ENCODE results near the gene ASIC4. TPM values are rescaled to one million over a fixed set of nuclear protein-coding genes. Genes with fewer than 3 reads are reported as not detected.

ASIC4 gene
- total and polyA plus RNA-seq, 2 of the 13 experiments (the other 11 are each of a cell fraction or from before 2014, with no cell fraction given), result 0.03 TPM; not detected in 1

GRCh38 chr2:219512524-219513216, 1.6 kb upstream of the ASIC4 start (continued):
- TF ChIP-seq NFKBIZ (CRISPR knock-in tag; IDR thresholded peaks at IDR 0.05) (no peak), JUND (CRISPR knock-in tag; IDR thresholded peaks at IDR 0.05) (no peak), DR1 (CRISPR knock-in tag; IDR thresholded peaks at IDR 0.05) (no peak)
- TF ChIP-seq, protein P1, sequence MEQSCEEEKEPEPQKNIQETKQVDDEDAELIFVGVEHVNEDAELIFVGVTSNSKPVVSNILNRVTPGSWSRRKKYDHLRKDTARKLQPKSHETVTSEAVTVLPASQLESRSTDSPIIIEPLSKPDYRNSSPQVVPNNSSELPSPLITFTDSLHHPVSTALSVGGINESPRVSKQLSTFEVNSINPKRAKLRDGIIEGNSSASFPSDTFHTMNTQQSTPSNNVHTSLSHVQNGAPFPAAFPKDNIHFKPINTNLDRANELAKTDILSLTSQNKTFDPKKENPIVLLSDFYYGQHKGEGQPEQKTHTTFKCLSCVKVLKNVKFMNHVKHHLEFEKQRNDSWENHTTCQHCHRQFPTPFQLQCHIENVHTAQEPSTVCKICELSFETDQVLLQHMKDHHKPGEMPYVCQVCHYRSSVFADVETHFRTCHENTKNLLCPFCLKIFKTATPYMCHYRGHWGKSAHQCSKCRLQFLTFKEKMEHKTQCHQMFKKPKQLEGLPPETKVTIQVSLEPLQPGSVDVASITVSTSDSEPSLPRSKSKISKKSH (CRISPR knock-in tag; IDR thresholded peaks at IDR 0.05; ENCODE audit: borderline replicate concordance), result no peak

GRCh38 chr2:219513787-219514186, 495 bp upstream of the ASIC4 start:
- peaks cover 24 to 78% of the 10 kb centered on the region in 2 experiments for H3K27me3 ChIP-seq (ENCODE audit: control insufficient read depth in 1 of 2, insufficient read depth in 2 of 2, low read length in 2 of 2)
- H3K9me3 ChIP-seq (ENCODE audit: low read length), result no peaks in the 10 kb centered on the region
- H3K27ac ChIP-seq (ENCODE audit: extremely low read length, insufficient read depth, low read length), result no peak overlapping the region
- POLR2A ChIA-PET, result interaction anchor here (7.7 kb wide), 1 partner anchor 15 kb away, joined by 94 read pairs; the partner anchor contains the start of gene GMPPA
- H3K4me1 ChIP-seq (ENCODE audit: insufficient read depth, low read length), result peaks cover 43% of the 10 kb centered on the region
- 26% methylated on average over 3 of the region's 4 CpGs for WGBS (ENCODE audit: low lambda C conversion rate)
- TF ChIP-seq ZSCAN29 (CRISPR knock-in tag; conservative IDR thresholded peaks at IDR 0.05) (no peak), ZNF782 (CRISPR knock-in tag; IDR thresholded peaks at IDR 0.05; ENCODE audit: borderline replicate concordance) (no peak), HNRNPLL (IDR thresholded peaks at IDR 0.05; ENCODE audit: low read depth, low read length, poor library complexity, severe bottlenecking) (peak; percentile 1), EZH2 (conservative IDR thresholded peaks at IDR 0.05; ENCODE audit: low read depth, low read length) (peak; percentile 48; the same call in 1 of the 2 replicates)
- H3K4me3 ChIP-seq (replicated peaks in 1 of 3; ENCODE audit: insufficient read depth in 1 of 3, low read depth in 2 of 3, low read length in 3 of 3), result peak overlapping the region in 1 of 3 experiments; percentile 14; a peak in 1 of 6 replicates
- intact Hi-C loops (cut with micrococcal nuclease; ENCODE audit: unreplicated experiment) (no loop called here), in situ Hi-C loops (cut with HindIII; ENCODE audit: extremely low pct_ligation_motif_present, low pct_unique_long_range_greater_than_20kb) (no loop called here)
- peaks cover 11% of the 10 kb centered on the region; the same call in 1 of the 2 replicates for H4K20me1 ChIP-seq (ENCODE audit: insufficient read depth, low read length)
- DNase-seq (ENCODE audit: low spot score) (no peak), FAIRE-seq (no peak), ATAC-seq (no peak)
- BruUV-seq (replicated peaks), result no TSS peak
- H3K9ac ChIP-seq (ENCODE audit: insufficient read depth, low read depth, low read length), result no peak overlapping the region
- H3K36me3 ChIP-seq (replicated peaks in 1 of 2; ENCODE audit: control insufficient read depth in 1 of 2, insufficient read depth in 2 of 2, low read length in 2 of 2), result no peaks in the 10 kb centered on the region
- no peak overlapping the region for H2AFZ ChIP-seq (ENCODE audit: low read length)
- no peaks in the 10 kb centered on the region for H3K79me2 ChIP-seq (ENCODE audit: insufficient read depth, low read length)
- CTCF ChIA-PET (ENCODE audit: low intra/inter-chr PET ratio, low total read pairs), result no interaction called here
- no peak overlapping the region for H3K4me2 ChIP-seq (ENCODE audit: low read depth, low read length)

Data from HepG2 (cell line).